BJ (cell line): Measurements from ENCODE around the gene PARP12. TPM values are rescaled to one million over a fixed set of nuclear protein-coding genes. Genes with fewer than 3 reads are reported as not detected.

Experiments
- CTCF ChIA-PET: fragments of 350-600 bp; formaldehyde crosslinking; extraction: SDS; loops from one replicate; lab custom pipeline; 2021; ENCODE audit warnings: antibody characterized with exemption, inconsistent platforms; lab: Yijun Ruan, JAX
- POLR2A ChIA-PET: fragments of 300-600 bp; sonication (Branson Sonifier 250); formaldehyde crosslinking; extraction: SDS; loops from one replicate; lab custom pipeline; 2021; ENCODE audit warnings: antibody characterized with exemption; lab: Charles Lee
- DNase-seq: peaks from one replicate; pipeline ENCODE4 v3.0.0-alpha.2; 2011; ENCODE audit warnings: low read depth
- H3K27me3 ChIP-seq: 2 replicates; pipeline ENCODE4 v1.6.0; 2011; ENCODE audit warnings: low read length; ENCODE audit not compliant: control insufficient read depth, insufficient read depth
- H3K36me3 ChIP-seq: 2 replicates; pipeline ENCODE4 v1.5.1; 2011; ENCODE audit warnings: low read length; ENCODE audit not compliant: control insufficient read depth, insufficient read depth
- H3K4me3 ChIP-seq: 2 replicates; pipeline ENCODE4 v1.5.1; 2011; ENCODE audit warnings: low read depth, mild to moderate bottlenecking, control low read depth, low read length
- polyA plus RNA-seq: library from polyadenylated mRNA; depleted of rRNA; stranded (reverse); fragments of >200 nt; gene quantifications from 2 replicates; pipeline ENCODE4 v1.2.3, GENCODE V29; 2011
- TF ChIP-seq, protein P1 (sequence below): IDR thresholded peaks from 2 replicates; pipeline ENCODE4 v1.5.1; 2011; ENCODE audit warnings: low read depth, mild to moderate bottlenecking, control low read depth, inconsistent platforms, low read length, moderate library complexity; ENCODE audit not compliant: insufficient read depth

Gene PARP12
- polyA plus RNA-seq, 1 experiment = 21.2 TPM

DNA sequence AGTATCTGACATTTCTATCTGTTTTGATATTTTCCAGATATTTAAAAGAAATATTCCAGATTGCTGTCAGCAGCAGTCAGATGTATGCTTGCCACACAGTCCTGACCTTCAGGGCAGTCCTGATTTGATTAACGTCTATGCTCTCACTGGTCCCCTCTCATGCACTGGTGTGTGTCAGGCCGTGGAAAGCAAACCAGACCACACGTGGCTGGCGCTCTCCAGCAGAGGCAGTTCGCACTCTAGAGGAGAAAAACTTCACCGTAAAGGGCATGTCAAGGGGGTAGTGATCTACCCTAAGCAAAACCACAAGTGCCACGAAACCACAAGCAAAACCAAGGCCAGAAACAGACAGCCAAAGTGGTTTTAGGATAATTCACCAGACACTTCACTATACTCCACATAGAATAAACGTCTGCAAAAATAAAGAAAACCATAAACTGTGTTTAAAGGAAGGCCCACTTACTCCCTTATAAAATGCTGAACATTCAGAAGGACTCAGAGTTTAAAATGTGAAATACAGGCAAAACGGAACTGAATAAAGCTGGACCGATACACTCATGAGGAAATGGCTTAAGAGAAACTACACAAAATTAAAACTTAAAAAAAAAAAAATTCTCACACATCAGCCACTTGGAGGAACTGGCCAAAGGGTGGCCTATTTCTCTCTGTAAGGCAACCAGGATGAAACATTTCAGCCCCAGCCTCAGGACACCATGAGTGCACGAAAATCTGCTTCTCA is 26.4 kb downstream of the PARP12 start:
- Histone ChIP-seq H3K27me3 (no peaks in the 10 kb centered on the region), H3K4me3 (no peak overlapping the region), H3K36me3 (peaks cover 5% of the 10 kb centered on the region; the same call in 1 of the 2 replicates)
- ChIA-PET POLR2A (no interaction called here), CTCF (no interaction called here)
- no peak for DNase-seq
- TF ChIP-seq, protein P1, sequence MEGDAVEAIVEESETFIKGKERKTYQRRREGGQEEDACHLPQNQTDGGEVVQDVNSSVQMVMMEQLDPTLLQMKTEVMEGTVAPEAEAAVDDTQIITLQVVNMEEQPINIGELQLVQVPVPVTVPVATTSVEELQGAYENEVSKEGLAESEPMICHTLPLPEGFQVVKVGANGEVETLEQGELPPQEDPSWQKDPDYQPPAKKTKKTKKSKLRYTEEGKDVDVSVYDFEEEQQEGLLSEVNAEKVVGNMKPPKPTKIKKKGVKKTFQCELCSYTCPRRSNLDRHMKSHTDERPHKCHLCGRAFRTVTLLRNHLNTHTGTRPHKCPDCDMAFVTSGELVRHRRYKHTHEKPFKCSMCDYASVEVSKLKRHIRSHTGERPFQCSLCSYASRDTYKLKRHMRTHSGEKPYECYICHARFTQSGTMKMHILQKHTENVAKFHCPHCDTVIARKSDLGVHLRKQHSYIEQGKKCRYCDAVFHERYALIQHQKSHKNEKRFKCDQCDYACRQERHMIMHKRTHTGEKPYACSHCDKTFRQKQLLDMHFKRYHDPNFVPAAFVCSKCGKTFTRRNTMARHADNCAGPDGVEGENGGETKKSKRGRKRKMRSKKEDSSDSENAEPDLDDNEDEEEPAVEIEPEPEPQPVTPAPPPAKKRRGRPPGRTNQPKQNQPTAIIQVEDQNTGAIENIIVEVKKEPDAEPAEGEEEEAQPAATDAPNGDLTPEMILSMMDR = no peak

DNA sequence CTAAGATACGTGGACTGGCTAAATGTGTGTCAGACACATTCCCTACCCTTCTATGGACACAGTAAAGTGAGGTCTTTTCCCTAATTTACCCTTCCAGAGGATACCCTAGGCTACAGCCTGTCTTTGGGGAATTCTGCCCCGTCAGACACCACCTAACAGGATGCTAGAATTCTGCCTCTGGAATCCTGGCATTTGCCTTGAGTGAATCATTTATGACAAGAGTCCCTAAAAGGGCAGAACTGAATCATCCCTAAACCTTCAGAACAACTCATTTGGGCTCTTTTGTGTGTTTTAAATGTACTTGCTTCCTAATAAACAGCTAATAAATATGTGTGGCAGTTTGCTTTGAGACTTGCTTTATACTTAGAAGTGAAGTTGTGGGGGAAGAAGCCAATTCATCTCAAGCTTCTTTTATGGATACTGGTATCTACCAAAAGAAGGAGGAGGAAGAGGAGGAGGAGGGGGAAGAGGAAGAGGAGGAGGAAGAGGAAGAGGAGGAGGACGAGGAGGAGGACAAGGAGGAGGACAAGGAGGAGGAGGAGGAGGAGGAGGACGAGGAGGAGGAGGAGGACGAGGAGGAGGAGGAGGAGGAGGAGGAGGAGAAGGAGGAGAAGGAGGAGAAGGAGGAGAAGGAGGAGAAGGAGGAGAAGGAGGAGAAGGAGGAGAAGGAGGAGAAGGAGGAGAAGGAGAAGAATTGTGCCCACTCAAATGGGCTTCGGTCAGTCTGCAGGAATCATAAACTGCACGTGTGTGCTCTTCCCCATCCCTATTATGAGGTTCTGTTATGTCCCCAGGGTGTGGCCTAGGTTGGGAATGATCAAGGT is 27.1 kb downstream of the PARP12 start:
- POLR2A ChIA-PET = no interaction called here
- no peak overlapping the region for H3K4me3 ChIP-seq
- TF ChIP-seq, protein P1 = no peak
- peaks cover 5% of the 10 kb centered on the region; the same call in 1 of the 2 replicates for H3K36me3 ChIP-seq
- peak; percentile 35 for DNase-seq
- CTCF ChIA-PET = interaction anchor here (1.4 kb wide), 1 partner anchor 19 kb away, joined by 3 read pairs; no protein-coding TSS in a partner anchor
- no peaks in the 10 kb centered on the region for H3K27me3 ChIP-seq

DNA sequence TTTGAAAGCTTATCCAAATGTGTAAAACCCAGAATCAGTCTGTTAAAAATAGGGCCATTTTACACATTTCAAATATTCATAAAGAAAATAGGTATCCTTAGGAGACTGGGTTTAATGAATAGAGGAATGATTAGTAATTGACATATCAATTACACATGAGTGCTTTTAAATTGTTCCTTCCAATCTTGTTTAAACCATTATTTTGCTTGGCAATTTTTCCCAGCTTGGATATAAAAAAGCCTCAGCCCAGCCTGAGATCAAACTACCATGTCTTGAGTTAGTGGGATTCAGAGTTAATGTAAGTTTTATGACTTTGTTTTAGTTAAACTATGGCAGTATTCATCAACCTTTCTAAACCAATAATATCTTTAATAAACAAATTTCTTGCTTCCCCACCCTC is 28.3 kb downstream of the PARP12 start:
- DNase-seq = no peak
- Histone ChIP-seq H3K27me3 (no peaks in the 10 kb centered on the region), H3K4me3 (no peak overlapping the region), H3K36me3 (peaks cover 3% of the 10 kb centered on the region; the same call in 1 of the 2 replicates)
- ChIA-PET CTCF (interaction anchor here (0.8 to 1.4 kb wide), 3 partner anchors 12 to 600 kb away, joined by 3 read pairs; no protein-coding TSS in a partner anchor), POLR2A (no interaction called here)
- TF ChIP-seq, protein P1 = no peak

DNA sequence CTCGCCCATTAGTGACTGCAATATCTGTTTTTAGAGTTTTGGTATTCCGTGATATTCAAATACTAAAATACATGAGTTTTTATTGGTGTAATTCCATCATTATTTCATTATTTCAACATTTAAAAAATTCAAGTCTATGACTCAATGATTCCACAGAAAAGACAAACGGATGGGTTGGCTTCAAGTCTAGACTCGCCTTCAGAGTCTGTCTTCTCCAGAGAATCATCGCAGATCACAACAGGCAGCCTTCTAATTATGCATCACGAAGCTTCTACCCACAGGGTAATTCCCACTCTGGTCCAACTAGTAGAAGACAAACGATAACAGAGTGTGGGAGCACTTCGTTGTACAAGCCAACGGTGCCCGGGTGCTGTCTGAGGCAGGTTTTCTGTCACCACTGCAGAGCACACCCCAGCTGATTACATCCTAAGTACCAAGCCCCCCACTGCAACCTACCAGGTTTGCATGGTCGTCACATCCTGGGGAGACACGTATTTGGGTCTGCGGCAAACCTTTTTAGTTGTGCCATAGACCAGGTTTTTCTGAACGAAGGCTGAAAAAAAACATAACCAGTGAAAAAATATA is 28.9 kb downstream of the PARP12 start:
- CTCF ChIA-PET = interaction anchor here (0.8 to 1.4 kb wide), 4 partner anchors 11 to 599 kb away, joined by 3 read pairs; no protein-coding TSS in a partner anchor
- DNase-seq = no peak
- POLR2A ChIA-PET = no interaction called here

More for the DNA sequence above, 28.9 kb downstream of the PARP12 start:
- TF ChIP-seq, protein P1 = no peak
- H3K27me3 ChIP-seq = no peaks in the 10 kb centered on the region
- H3K4me3 ChIP-seq = no peak overlapping the region
- peaks cover 3% of the 10 kb centered on the region; the same call in 1 of the 2 replicates for H3K36me3 ChIP-seq
